Endothelial cell of umbilical vein (primary cell): ENCODE data around the gene ITPRID1.

Source experiments
- POLR2A ChIP-seq: IDR thresholded peaks from 2 replicates; pipeline ENCODE4 v1.6.1; 2012; ENCODE audit warnings: low read depth, mild to moderate bottlenecking, control low read depth, low read length
- POLR2AphosphoS5 ChIP-seq: IDR thresholded peaks from 2 replicates; pipeline ENCODE4 v1.6.1; 2012; ENCODE audit warnings: low read depth, mild to moderate bottlenecking, control low read depth, low read length, moderate library complexity; ENCODE audit not compliant: insufficient read depth
- TF ChIP-seq, protein P1 (sequence below), 2 donors: IDR thresholded peaks; 1 replicate in 1 of 2; 2 replicates in 1 of 2; pipeline ENCODE4 v1.5.1; 2011; ENCODE audit warnings: low read length in 2 of 2, mild to moderate bottlenecking in 2 of 2, moderate library complexity in 2 of 2, control low read depth in 1 of 2, inconsistent platforms in 1 of 2, low read depth in 1 of 2; ENCODE audit not compliant: insufficient read depth in 1 of 2; ENCODE audit errors: extremely low read depth in 1 of 2
- TF ChIP-seq, protein P2 (sequence below): IDR thresholded peaks from 2 replicates; pipeline ENCODE4 v1.6.1; 2011; ENCODE audit not compliant: insufficient read depth, insufficient read length

DNA sequence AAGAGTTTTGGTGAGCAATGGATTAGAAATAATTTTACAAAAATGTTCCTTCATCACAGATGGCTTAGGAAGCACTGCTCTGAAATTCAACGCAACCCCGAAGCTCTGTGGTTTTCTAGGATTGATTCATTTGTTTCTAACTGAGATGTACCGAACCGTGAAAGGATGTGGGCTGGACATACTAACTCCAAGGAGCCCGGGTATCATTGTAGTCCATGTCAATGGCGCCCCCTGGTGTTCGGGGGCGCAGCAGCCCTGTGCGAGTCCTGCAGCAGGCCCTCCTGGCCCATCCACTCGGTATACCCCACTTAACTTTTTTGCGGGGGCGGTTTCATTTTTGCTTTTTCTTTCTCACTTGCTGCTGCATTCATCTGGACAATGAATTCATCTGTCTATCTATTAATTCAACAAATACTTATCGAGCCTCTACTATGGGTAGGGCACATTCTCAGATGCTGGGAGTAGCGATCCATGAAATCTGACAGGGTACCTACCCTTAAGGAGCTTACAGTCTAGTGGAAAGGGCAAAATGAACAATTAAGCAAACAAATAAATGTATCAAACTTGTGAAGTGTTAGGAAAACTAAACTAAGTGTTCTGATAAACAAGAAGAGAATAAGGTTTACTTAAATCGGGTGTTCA is 25.2 kb upstream of the ITPRID1 start:
- TF ChIP-seq, protein P1, sequence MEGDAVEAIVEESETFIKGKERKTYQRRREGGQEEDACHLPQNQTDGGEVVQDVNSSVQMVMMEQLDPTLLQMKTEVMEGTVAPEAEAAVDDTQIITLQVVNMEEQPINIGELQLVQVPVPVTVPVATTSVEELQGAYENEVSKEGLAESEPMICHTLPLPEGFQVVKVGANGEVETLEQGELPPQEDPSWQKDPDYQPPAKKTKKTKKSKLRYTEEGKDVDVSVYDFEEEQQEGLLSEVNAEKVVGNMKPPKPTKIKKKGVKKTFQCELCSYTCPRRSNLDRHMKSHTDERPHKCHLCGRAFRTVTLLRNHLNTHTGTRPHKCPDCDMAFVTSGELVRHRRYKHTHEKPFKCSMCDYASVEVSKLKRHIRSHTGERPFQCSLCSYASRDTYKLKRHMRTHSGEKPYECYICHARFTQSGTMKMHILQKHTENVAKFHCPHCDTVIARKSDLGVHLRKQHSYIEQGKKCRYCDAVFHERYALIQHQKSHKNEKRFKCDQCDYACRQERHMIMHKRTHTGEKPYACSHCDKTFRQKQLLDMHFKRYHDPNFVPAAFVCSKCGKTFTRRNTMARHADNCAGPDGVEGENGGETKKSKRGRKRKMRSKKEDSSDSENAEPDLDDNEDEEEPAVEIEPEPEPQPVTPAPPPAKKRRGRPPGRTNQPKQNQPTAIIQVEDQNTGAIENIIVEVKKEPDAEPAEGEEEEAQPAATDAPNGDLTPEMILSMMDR (IDR thresholded peaks at IDR 0.05; ENCODE audit: extremely low read depth in 1 of 2, insufficient read depth in 1 of 2, low read depth in 1 of 2, low read length in 2 of 2): peak; percentile 58 to 78
- TF ChIP-seq, protein P2, sequence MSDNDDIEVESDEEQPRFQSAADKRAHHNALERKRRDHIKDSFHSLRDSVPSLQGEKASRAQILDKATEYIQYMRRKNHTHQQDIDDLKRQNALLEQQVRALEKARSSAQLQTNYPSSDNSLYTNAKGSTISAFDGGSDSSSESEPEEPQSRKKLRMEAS: no peak
- TF ChIP-seq POLR2AphosphoS5 (no peak), POLR2A (no peak)
